DOHH2 (cell line): ENCODE results near the gene VPS33B.
A peak's percentile ranks its signal among the peaks of the same experiment; 100 is the strongest.

Source experiments
- H3F3A ChIP-seq: fragments of 200-600 bp; sonication (generic), shearing (Covaris generic); 2 replicates; pipeline ENCODE4 v1.6.0; 2016; ENCODE audit warnings: antibody characterized with exemption, mild to moderate bottlenecking; ENCODE audit not compliant: control insufficient read depth, insufficient read depth
- H3K27ac ChIP-seq: fragments of 200-600 bp; sonication (generic); 2 replicates; pipeline ENCODE4 v1.5.1; 2014; ENCODE audit warnings: low read depth, mild to moderate bottlenecking, low read length, moderate library complexity
- H3K27me3 ChIP-seq: fragments of 200-600 bp; sonication (generic); 2 replicates; pipeline ENCODE4 v1.6.1; 2014; ENCODE audit warnings: mild to moderate bottlenecking, low read length, mixed read lengths; ENCODE audit not compliant: control insufficient read depth
- H3K36me3 ChIP-seq: fragments of 200-600 bp; sonication (generic); 2 replicates; pipeline ENCODE4 v1.6.1; 2014; ENCODE audit warnings: mild to moderate bottlenecking, low read length, moderate library complexity, mixed read lengths; ENCODE audit not compliant: control insufficient read depth
- H3K4me1 ChIP-seq: fragments of 200-600 bp; sonication (generic); 2 replicates; pipeline ENCODE4 v1.6.1; 2014; ENCODE audit warnings: mild to moderate bottlenecking, low read length, mixed read lengths; ENCODE audit not compliant: control insufficient read depth
- H3K4me2 ChIP-seq: fragments of 200-600 bp; sonication (generic); 2 replicates; pipeline ENCODE4 v1.6.0; 2014; ENCODE audit warnings: mild to moderate bottlenecking, low read length, moderate library complexity
- H3K4me3 ChIP-seq: fragments of 200-600 bp; sonication (generic); 2 replicates; pipeline ENCODE4 v1.5.1; 2014; ENCODE audit warnings: mild to moderate bottlenecking, low read length, mixed read lengths
- H3K79me2 ChIP-seq: fragments of 200-600 bp; sonication (generic); 2 replicates; pipeline ENCODE4 v1.6.1; 2014; ENCODE audit warnings: mild to moderate bottlenecking, low read length, mixed read lengths; ENCODE audit not compliant: control insufficient read depth
- H3K9me2 ChIP-seq: fragments of 200-600 bp; sonication (generic); replicated peaks from 2 replicates; pipeline ENCODE4 v1.6.1; 2014; ENCODE audit warnings: mild to moderate bottlenecking, low read length, mixed read lengths; ENCODE audit not compliant: control insufficient read depth
- H3K9me3 ChIP-seq: fragments of 200-600 bp; sonication (generic); 2 replicates; pipeline ENCODE4 v1.6.1; 2014; ENCODE audit warnings: antibody characterized with exemption, low read length, mixed read lengths; ENCODE audit not compliant: control insufficient read depth, insufficient read depth
- H4K20me1 ChIP-seq: fragments of 200-600 bp; sonication (generic); 2 replicates; pipeline ENCODE4 v1.6.0; 2014; ENCODE audit warnings: low read depth, mild to moderate bottlenecking, antibody characterized with exemption, low read length, moderate library complexity; ENCODE audit not compliant: control insufficient read depth, insufficient read depth
- EZH2phosphoT487 ChIP-seq: fragments of 200-600 bp; sonication (generic); IDR thresholded peaks from 2 replicates; pipeline ENCODE4 v1.6.1; 2017; ENCODE audit warnings: borderline replicate concordance, mild to moderate bottlenecking, antibody characterized with exemption, low read length, moderate library complexity, mixed read lengths
- TF ChIP-seq, protein P1 (sequence below): fragments of 200-600 bp; sonication (generic); IDR thresholded peaks from one replicate; pipeline ENCODE4 v1.5.1; 2014; ENCODE audit warnings: antibody characterized with exemption, mild to moderate bottlenecking, low read depth, low read length; ENCODE audit not compliant: poor library complexity, severe bottlenecking

Gene VPS33B

DNA sequence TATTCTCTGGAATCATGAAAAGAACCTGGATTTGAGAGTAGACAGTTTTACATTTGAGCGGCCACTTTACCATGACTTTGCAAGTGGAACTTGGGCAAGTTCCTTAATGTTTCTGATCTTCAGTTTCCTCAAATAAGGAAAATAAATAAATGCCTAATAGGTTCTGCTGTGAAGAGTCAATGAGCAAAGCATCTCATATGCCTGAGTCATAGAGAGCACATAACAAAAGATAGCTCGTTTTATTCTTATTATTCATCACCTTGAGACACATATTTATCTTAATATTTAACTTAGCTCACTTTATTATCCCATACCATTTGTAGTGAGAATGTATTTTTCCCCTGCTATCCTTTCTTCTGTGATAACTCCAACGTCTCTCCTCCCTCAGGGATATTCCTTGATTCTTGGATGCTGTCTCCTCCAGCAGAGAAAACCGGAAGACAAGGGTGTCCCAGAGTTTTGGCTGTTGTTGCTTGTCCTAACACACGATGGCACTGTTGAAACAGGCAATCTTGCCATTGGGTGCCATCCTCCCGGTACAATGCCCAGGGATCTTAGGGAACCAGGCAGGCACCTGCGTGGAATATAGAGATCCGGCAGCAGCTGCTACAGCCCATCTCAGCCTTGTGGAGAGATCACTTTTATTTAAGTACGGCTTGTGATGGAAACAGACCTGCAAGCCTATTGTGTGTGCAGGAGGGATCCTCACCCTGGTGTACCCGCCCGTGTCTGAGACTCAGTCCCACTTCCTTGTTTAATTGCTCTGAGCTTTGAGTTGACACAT is 33.3 kb upstream of the VPS33B start:
- Histone ChIP-seq H3K4me2 (no peak overlapping the region), H3K27me3 (peaks cover 37% of the 10 kb centered on the region), H3K27ac (no peak overlapping the region), H3K9me2 (no peaks in the 10 kb centered on the region), H3K4me3 (no peak overlapping the region), H3K4me1 (peaks cover 5% of the 10 kb centered on the region; the same call in 1 of the 2 replicates), H3K9me3 (no peaks in the 10 kb centered on the region), H3K79me2 (no peaks in the 10 kb centered on the region), H3K36me3 (no peaks in the 10 kb centered on the region), H4K20me1 (no peaks in the 10 kb centered on the region), H3F3A (no peaks in the 10 kb centered on the region)
- TF ChIP-seq EZH2phosphoT487 = no peak
- TF ChIP-seq, protein P1, sequence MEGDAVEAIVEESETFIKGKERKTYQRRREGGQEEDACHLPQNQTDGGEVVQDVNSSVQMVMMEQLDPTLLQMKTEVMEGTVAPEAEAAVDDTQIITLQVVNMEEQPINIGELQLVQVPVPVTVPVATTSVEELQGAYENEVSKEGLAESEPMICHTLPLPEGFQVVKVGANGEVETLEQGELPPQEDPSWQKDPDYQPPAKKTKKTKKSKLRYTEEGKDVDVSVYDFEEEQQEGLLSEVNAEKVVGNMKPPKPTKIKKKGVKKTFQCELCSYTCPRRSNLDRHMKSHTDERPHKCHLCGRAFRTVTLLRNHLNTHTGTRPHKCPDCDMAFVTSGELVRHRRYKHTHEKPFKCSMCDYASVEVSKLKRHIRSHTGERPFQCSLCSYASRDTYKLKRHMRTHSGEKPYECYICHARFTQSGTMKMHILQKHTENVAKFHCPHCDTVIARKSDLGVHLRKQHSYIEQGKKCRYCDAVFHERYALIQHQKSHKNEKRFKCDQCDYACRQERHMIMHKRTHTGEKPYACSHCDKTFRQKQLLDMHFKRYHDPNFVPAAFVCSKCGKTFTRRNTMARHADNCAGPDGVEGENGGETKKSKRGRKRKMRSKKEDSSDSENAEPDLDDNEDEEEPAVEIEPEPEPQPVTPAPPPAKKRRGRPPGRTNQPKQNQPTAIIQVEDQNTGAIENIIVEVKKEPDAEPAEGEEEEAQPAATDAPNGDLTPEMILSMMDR = peak; percentile 81

DNA sequence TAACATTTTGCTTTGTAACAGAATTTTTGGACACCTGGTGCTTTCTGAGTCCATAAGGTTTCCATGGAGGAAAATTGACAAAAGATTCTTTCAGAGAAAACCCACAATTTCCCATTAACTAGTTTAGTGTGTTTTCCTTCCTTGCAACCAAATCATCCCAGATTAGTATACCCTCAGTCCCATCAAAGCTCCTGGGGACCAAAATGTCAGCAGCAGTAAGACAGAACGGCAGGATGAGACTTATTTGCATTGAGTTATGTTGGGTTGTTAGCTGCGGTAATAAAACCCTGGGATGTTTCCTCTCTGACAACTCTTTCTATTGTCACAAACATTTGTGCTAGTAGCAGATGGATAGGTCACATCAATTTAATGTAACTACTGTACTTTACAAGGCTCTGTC is 32.4 kb upstream of the VPS33B start:
- no peak overlapping the region for H3K27ac ChIP-seq
- H3K9me2 ChIP-seq = no peaks in the 10 kb centered on the region
- no peaks in the 10 kb centered on the region for H3K36me3 ChIP-seq
- no peaks in the 10 kb centered on the region for H3K9me3 ChIP-seq
- no peaks in the 10 kb centered on the region for H3F3A ChIP-seq
- peaks cover 5% of the 10 kb centered on the region; the same call in 1 of the 2 replicates for H3K4me1 ChIP-seq
- no peaks in the 10 kb centered on the region for H3K79me2 ChIP-seq
- H3K27me3 ChIP-seq = peaks cover 37% of the 10 kb centered on the region
- no peaks in the 10 kb centered on the region for H4K20me1 ChIP-seq
- no peak overlapping the region for H3K4me2 ChIP-seq
- TF ChIP-seq, protein P1 = no peak
- TF ChIP-seq EZH2phosphoT487 = no peak
- H3K4me3 ChIP-seq = no peak overlapping the region

DNA sequence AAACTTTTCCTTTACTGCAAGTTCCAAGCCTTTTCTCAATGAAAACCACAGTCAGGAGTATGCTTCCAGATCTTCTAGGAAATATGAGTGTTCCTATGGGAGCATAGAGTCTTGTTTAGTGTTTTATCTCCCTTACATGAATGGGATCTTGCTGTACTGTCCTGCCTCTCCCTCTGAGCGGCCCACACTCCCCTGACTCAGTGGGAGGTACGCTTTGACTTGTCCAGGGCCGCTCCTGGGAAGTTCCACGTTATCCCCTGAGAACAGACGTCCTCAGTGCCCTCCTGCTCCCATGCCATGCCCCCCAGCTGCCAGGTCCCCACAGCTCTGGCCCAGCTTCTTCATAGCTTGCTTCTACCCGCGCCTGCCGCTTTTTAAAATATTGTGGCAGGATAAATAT is 28.9 kb upstream of the VPS33B start:
- Histone ChIP-seq H4K20me1 (no peaks in the 10 kb centered on the region), H3K9me3 (no peaks in the 10 kb centered on the region), H3K4me2 (no peak overlapping the region), H3K27ac (no peak overlapping the region), H3K27me3 (peaks cover 37% of the 10 kb centered on the region), H3K9me2 (no peaks in the 10 kb centered on the region), H3K4me1 (peaks cover 17% of the 10 kb centered on the region), H3K36me3 (no peaks in the 10 kb centered on the region), H3F3A (peaks cover 3% of the 10 kb centered on the region; the same call in 1 of the 2 replicates), H3K4me3 (no peak overlapping the region), H3K79me2 (no peaks in the 10 kb centered on the region)
- no peak for TF ChIP-seq EZH2phosphoT487
- TF ChIP-seq, protein P1 = no peak
